PC-3 (cell line): ENCODE results near the gene EXOC2. TPM values are rescaled to one million over a fixed set of nuclear protein-coding genes. Genes with fewer than 3 reads are reported as not detected.

Experiments
- ATAC-seq: fragments of 200-7000 bp; cut with Tn5 transposase; 2 replicates; pipeline ENCODE4 v1.9.1; 2020; ENCODE audit warnings: mild to moderate bottlenecking, moderate library complexity
- BruUV-seq: library from RNA; stranded (reverse); fragments of 400-500 nt; replicated peaks from 2 replicates; lab custom pipeline; 2021; lab: Mats Ljungman, UMichigan
- CTCF ChIA-PET: fragments of 300-600 bp; sonication (Branson Sonifier 250); formaldehyde crosslinking; loops from one replicate; lab custom pipeline; 2022; ENCODE audit warnings: antibody characterized with exemption; lab: Charles Lee
- POLR2A ChIA-PET: fragments of 300-600 bp; sonication (Branson Sonifier 250); formaldehyde crosslinking; loops from one replicate; lab custom pipeline; 2022; ENCODE audit warnings: antibody characterized with exemption; ENCODE audit not compliant: unreplicated experiment; lab: Charles Lee
- DNase-seq: peaks from one replicate; pipeline ENCODE4 v3.0.0-alpha.2; 2015
- H2AFZ ChIP-seq: fragments of 300-600 bp; sonication (generic); 2 replicates; pipeline ENCODE4 v1.6.0; 2016; ENCODE audit warnings: antibody characterized with exemption, low read length
- H3F3A ChIP-seq: fragments of 300-600 bp; sonication (generic); one replicate; pipeline ENCODE4 v1.6.0; 2017; ENCODE audit warnings: antibody characterized with exemption, low read length, control low read depth, mild to moderate bottlenecking; ENCODE audit not compliant: unreplicated experiment
- H3K27ac ChIP-seq: fragments of 300-600 bp; sonication (generic); 2 replicates; pipeline ENCODE4 v1.5.1; 2016; ENCODE audit warnings: mild to moderate bottlenecking, low read length
- H3K27me3 ChIP-seq: fragments of 300-600 bp; sonication (generic); 2 replicates; pipeline ENCODE4 v1.6.1; 2016; ENCODE audit warnings: low read length, mixed read lengths
- H3K36me3 ChIP-seq: fragments of 300-600 bp; sonication (generic); 2 replicates; pipeline ENCODE4 v1.6.1; 2016; ENCODE audit warnings: low read depth, mixed run types, low read length, mixed read lengths
- H3K4me1 ChIP-seq: fragments of 300-600 bp; sonication (generic); 2 replicates; pipeline ENCODE4 v1.5.1; 2016; ENCODE audit warnings: low read length; ENCODE audit not compliant: insufficient read depth
- H3K4me2 ChIP-seq: fragments of 300-600 bp; sonication (generic); 2 replicates; pipeline ENCODE4 v1.6.0; 2016; ENCODE audit warnings: low read length
- H3K4me3 ChIP-seq: fragments of 300-600 bp; sonication (generic); 2 replicates; pipeline ENCODE4 v1.5.1; 2016; ENCODE audit warnings: mild to moderate bottlenecking, low read length, mixed read lengths
- H3K79me2 ChIP-seq: fragments of 300-600 bp; sonication (generic); 2 replicates; pipeline ENCODE4 v1.6.1; 2017; ENCODE audit warnings: low read length, mixed read lengths
- H3K9ac ChIP-seq: fragments of 300-600 bp; sonication (generic); 2 replicates; pipeline ENCODE4 v1.6.0; 2016; ENCODE audit warnings: mild to moderate bottlenecking, low read length
- H3K9me2 ChIP-seq: fragments of 300-600 bp; sonication (generic); replicated peaks from 2 replicates; pipeline ENCODE4 v1.6.1; 2016; ENCODE audit warnings: mixed run types, low read length, mixed read lengths
- H3K9me3 ChIP-seq: fragments of 300-600 bp; sonication (generic); 2 replicates; pipeline ENCODE4 v1.6.1; 2016; ENCODE audit warnings: low read length, mixed read lengths
- H4K20me1 ChIP-seq: fragments of 300-600 bp; sonication (generic); 2 replicates; pipeline ENCODE4 v1.6.1; 2016; ENCODE audit warnings: low read length, mixed read lengths
- CTCF ChIP-seq: fragments of 300-600 bp; sonication (generic); conservative IDR thresholded peaks from 2 replicates; pipeline ENCODE4 v1.5.1; 2017; ENCODE audit warnings: antibody characterized with exemption, low read depth, mild to moderate bottlenecking, low read length
- EZH2 ChIP-seq: fragments of 300-600 bp; sonication (generic); IDR thresholded peaks from one replicate; pipeline ENCODE4 v1.6.1; 2017; ENCODE audit warnings: antibody characterized with exemption, mild to moderate bottlenecking, low read length; ENCODE audit not compliant: unreplicated experiment
- EZH2phosphoT487 ChIP-seq: fragments of 300-600 bp; sonication (generic); IDR thresholded peaks from 2 replicates; pipeline ENCODE4 v1.6.1; 2018; ENCODE audit warnings: mild to moderate bottlenecking, antibody characterized with exemption, low read length, borderline replicate concordance
- intact Hi-C: fragments of 100-400 bp; cut with micrococcal nuclease; formaldehyde crosslinking; loops from 2 replicates; pipeline ENCODE4 v1.9.0; 2023
- total RNA-seq: library from RNA; depleted of rRNA; stranded (reverse); fragments of >200 nt; gene quantifications from 2 replicates; pipeline ENCODE4 v1.2.3, GENCODE V29; 2014

The EXOC2 gene
- total RNA-seq, 1 experiment from 2014 or later = 27.7 TPM

GRCh38 chr6:454148-454991 lies 238.6 kb downstream of the EXOC2 start:
- TF ChIP-seq EZH2phosphoT487 (no peak), CTCF (no peak), EZH2 (no peak)
- ATAC-seq = no peak
- 0 out of 2 replicates have a peak, but pooled peaks cover 5% of the 10 kb centered on the region for H3K27me3 ChIP-seq
- no TSS peak for BruUV-seq
- no peaks in the 10 kb centered on the region for H3K79me2 ChIP-seq
- H3K27ac ChIP-seq = no peak overlapping the region
- 0 out of 2 replicates have a peak overlapping the region, but pooled peaks have one; percentile 4 for H3K4me2 ChIP-seq
- H3K36me3 ChIP-seq = no peaks in the 10 kb centered on the region
- H3K9ac ChIP-seq = no peak overlapping the region
- no peak for DNase-seq
- H3F3A ChIP-seq = no peaks in the 10 kb centered on the region
- ChIA-PET CTCF (no interaction called here), POLR2A (no interaction called here)
- H3K9me2 ChIP-seq = no peaks in the 10 kb centered on the region
- peaks cover 6% of the 10 kb centered on the region; the same call in 1 of the 2 replicates for H3K4me1 ChIP-seq
- no peaks in the 10 kb centered on the region for H3K9me3 ChIP-seq
- no peak overlapping the region for H2AFZ ChIP-seq
- H4K20me1 ChIP-seq = no peaks in the 10 kb centered on the region
- no peak overlapping the region for H3K4me3 ChIP-seq
- intact Hi-C loops = no loop called here

- H3K4me1 ChIP-seq = peaks cover 6% of the 10 kb centered on the region; the same call in 1 of the 2 replicates
- no peaks in the 10 kb centered on the region for H3K9me3 ChIP-seq
- H3K36me3 ChIP-seq = no peaks in the 10 kb centered on the region
- H3F3A ChIP-seq = no peaks in the 10 kb centered on the region
- CTCF ChIA-PET = no interaction called here
- ATAC-seq = no peak
- POLR2A ChIA-PET = no interaction called here
- H3K4me2 ChIP-seq = no peak overlapping the region
- no peaks in the 10 kb centered on the region for H3K79me2 ChIP-seq
- no peak overlapping the region for H3K27ac ChIP-seq
- H3K9ac ChIP-seq = no peak overlapping the region
- no peak overlapping the region for H3K4me3 ChIP-seq
- H3K9me2 ChIP-seq = no peaks in the 10 kb centered on the region
- intact Hi-C loops = no loop called here
- H3K27me3 ChIP-seq = 0 out of 2 replicates have a peak, but pooled peaks cover 5% of the 10 kb centered on the region
- no TSS peak for BruUV-seq
- no peaks in the 10 kb centered on the region for H4K20me1 ChIP-seq
- no peak overlapping the region for H2AFZ ChIP-seq
- DNase-seq = no peak
- no peak for TF ChIP-seq EZH2phosphoT487
- TF ChIP-seq EZH2 = no peak
- TF ChIP-seq CTCF = no peak
These were observed 239.8 kb downstream of the EXOC2 start for GRCh38 chr6:453152-453551.
